Aorta (tissue), 5 donors: ENCODE data around the gene PDE8A. TPM values are rescaled to one million over a fixed set of nuclear protein-coding genes. Genes with fewer than 3 reads are reported as not detected.

Experiments
- ATAC-seq: fragments of 200-7000 bp; cut with Tn5 transposase; one replicate; pipeline ENCODE4 v1.9.1; 2022; ENCODE audit warnings: moderate library complexity; ENCODE audit not compliant: low FRiP score
- DNase-seq, 2 donors: peaks; one replicate each; pipeline ENCODE4 v3.0.0-alpha.2; 2020
- H3K27ac ChIP-seq, 2 donors: one replicate each; pipeline ENCODE4 v1.5.1; 2013; ENCODE audit warnings: low read length in 2 of 2, mild to moderate bottlenecking in 2 of 2, moderate library complexity in 2 of 2, control low read depth in 1 of 2, inconsistent platforms in 1 of 2, low read depth in 1 of 2
- H3K27me3 ChIP-seq, 2 donors: one replicate each; pipeline ENCODE4 v1.6.1; 2013; ENCODE audit warnings: control low read depth in 1 of 2, low read length in 1 of 2, mild to moderate bottlenecking in 1 of 2, moderate library complexity in 1 of 2; ENCODE audit not compliant: insufficient read depth in 2 of 2, control insufficient read depth in 1 of 2
- H3K36me3 ChIP-seq, 2 donors: one replicate each; pipeline ENCODE4 v1.6.1; 2013; ENCODE audit warnings: control low read depth in 1 of 2, low read length in 1 of 2, mild to moderate bottlenecking in 1 of 2; ENCODE audit not compliant: insufficient read depth in 2 of 2, control insufficient read depth in 1 of 2
- H3K4me1 ChIP-seq, 2 donors: one replicate each; pipeline ENCODE4 v1.6.1; 2013; ENCODE audit warnings: low read length in 2 of 2, control low read depth in 1 of 2, mild to moderate bottlenecking in 1 of 2, moderate library complexity in 1 of 2; ENCODE audit not compliant: insufficient read depth in 2 of 2, control insufficient read depth in 1 of 2
- H3K4me3 ChIP-seq, 2 donors: one replicate each; pipeline ENCODE4 v1.5.1; 2013; ENCODE audit warnings: low read length in 2 of 2, control low read depth in 1 of 2, mild to moderate bottlenecking in 1 of 2
- H3K9me3 ChIP-seq: one replicate; pipeline ENCODE4 v1.6.1; 2013; ENCODE audit warnings: mild to moderate bottlenecking, low read length; ENCODE audit not compliant: control insufficient read depth
- WGBS, 2 donors: extraction: QIAGEN DNeasy Blood & Tissue Kit; methylation state at CpG; one replicate each; pipeline ENCODE4 v1.1.7; 2013; 5-methylcytosine and 5-hydroxymethylcytosine counted together
- intact Hi-C, 2 donors: fragments of 100-400 bp; cut with DNase I; formaldehyde crosslinking; loops; one replicate each; pipeline versions ENCODE4 v1.14.2 to v1.15.0; 2022
- polyA plus RNA-seq, 2 donors: library from polyadenylated mRNA; stranded (reverse); fragments of 200-250 nt; gene quantifications; one replicate each; pipeline ENCODE4 v1.2.3, GENCODE V29; 2013
- total RNA-seq, 2 donors: library from RNA; stranded (reverse); fragmentation: NEBNext Ultra II Directional; extraction: Animal tissue kit (Norgen Biotek cat#: 25700); gene quantifications; one replicate each; pipeline ENCODE4 v1.2.1, GENCODE V29; 2021
- donor health status: healthy with polysubstance abuse.
- donor health status: Bipolar disorder and iron deficiency.
- donor health status: DM: no; HTN: no; CAD: no.
- donor health status: DM: no; HTN: no; CAD: no.
- donor health status: DM: yes; HTN: yes; CAD: no.

Gene PDE8A
- total and polyA plus RNA-seq, 4 donors: 8.5 to 71.1 (median 46.6) TPM

- H3K4me3 ChIP-seq: no peak overlapping the region
- no peaks in the 10 kb centered on the region for H3K27me3 ChIP-seq
- no peak overlapping the region for H3K27ac ChIP-seq
- intact Hi-C loops: loop anchor here (5.0 to 10.0 kb wide), 3 partner anchors 65 to 463 kb away; partner anchors contain the start of gene PDE8A (in 1 of the 2)
- no peaks in the 10 kb centered on the region for H3K9me3 ChIP-seq
- DNase-seq (no peak), ATAC-seq (no peak)
- no peaks in the 10 kb centered on the region for H3K4me1 ChIP-seq
- no peaks in the 10 kb centered on the region for H3K36me3 ChIP-seq
Observed at GRCh38 chr15:85049805-85050204, 68.1 kb downstream of the PDE8A start.

- Histone ChIP-seq H3K27me3 (no peaks in the 10 kb centered on the region), H3K4me3 (no peak overlapping the region), H3K36me3 (no peaks in the 10 kb centered on the region), H3K9me3 (no peaks in the 10 kb centered on the region), H3K27ac (no peak overlapping the region), H3K4me1 (no peaks in the 10 kb centered on the region)
- WGBS, 2 donors: 49 to 74% methylated on average over 2 of the region's 2 CpGs
- no peak for DNase-seq
- intact Hi-C loops: no loop called here
- no peak for ATAC-seq
Observed at GRCh38 chr15:85059734-85060133, 78.1 kb downstream of the PDE8A start.

- DNase-seq: no peak
- Histone ChIP-seq H3K4me3 (no peak overlapping the region), H3K36me3 (no peaks in the 10 kb centered on the region), H3K27ac (no peak overlapping the region), H3K9me3 (no peaks in the 10 kb centered on the region), H3K4me1 (no peaks in the 10 kb centered on the region), H3K27me3 (no peaks in the 10 kb centered on the region)
- WGBS, 2 donors: 82 to 86% methylated on average over 2 of the region's 2 CpGs
- no peak for ATAC-seq
- intact Hi-C loops: no loop called here
Observed at GRCh38 chr15:85062560-85062959, 80.9 kb downstream of the PDE8A start.

GRCh38 chr15:85063088-85063487 lies 81.4 kb downstream of the PDE8A start:
- WGBS, 2 donors: 92 to 96% methylated on average over 2 of the region's 2 CpGs
- H3K36me3 ChIP-seq: peaks cover 0 to 3% of the 10 kb centered on the region in 2 donors
- no peaks in the 10 kb centered on the region for H3K27me3 ChIP-seq
- no peaks in the 10 kb centered on the region for H3K9me3 ChIP-seq
- no peak overlapping the region for H3K4me3 ChIP-seq
- no peaks in the 10 kb centered on the region for H3K4me1 ChIP-seq
- ATAC-seq: no peak
- no peak overlapping the region for H3K27ac ChIP-seq
- DNase-seq: no peak
- intact Hi-C loops: no loop called here

- no peak for ATAC-seq
Observed at GRCh38 chr15:85063522-85064079, 81.9 kb downstream of the PDE8A start.

GRCh38 chr15:85064710-85065109 lies 83.1 kb downstream of the PDE8A start:
- 96 to 100% methylated on average over 1 of the region's 1 CpG for WGBS, 2 donors

More at GRCh38 chr15:85063522-85064079, 81.9 kb downstream of the PDE8A start:
- DNase-seq: no peak
- H3K9me3 ChIP-seq: no peaks in the 10 kb centered on the region
- no peaks in the 10 kb centered on the region for H3K4me1 ChIP-seq
- H3K4me3 ChIP-seq: no peak overlapping the region
- intact Hi-C loops: no loop called here
- 97 to 100% methylated on average over 1 of the region's 1 CpG for WGBS, 2 donors
- peaks cover 0 to 3% of the 10 kb centered on the region in 2 donors for H3K36me3 ChIP-seq
- no peak overlapping the region for H3K27ac ChIP-seq
- no peaks in the 10 kb centered on the region for H3K27me3 ChIP-seq

GRCh38 chr15:85071061-85071460 lies 89.4 kb downstream of the PDE8A start:
- peaks cover 0 to 10% of the 10 kb centered on the region in 2 donors for H3K36me3 ChIP-seq
- intact Hi-C loops: no loop called here
- DNase-seq: no peak
- no peaks in the 10 kb centered on the region for H3K9me3 ChIP-seq
- no peaks in the 10 kb centered on the region for H3K27me3 ChIP-seq
- ATAC-seq: no peak
- H3K27ac ChIP-seq: no peak overlapping the region
- H3K4me1 ChIP-seq: no peaks in the 10 kb centered on the region
- WGBS, 2 donors: 92 to 98% methylated on average over 2 of the region's 2 CpGs
- H3K4me3 ChIP-seq: no peak overlapping the region

More at GRCh38 chr15:85064710-85065109, 83.1 kb downstream of the PDE8A start:
- no peak overlapping the region for H3K27ac ChIP-seq
- DNase-seq (no peak), ATAC-seq (no peak)
- no peaks in the 10 kb centered on the region for H3K4me1 ChIP-seq
- peaks cover 0 to 5% of the 10 kb centered on the region in 2 donors for H3K36me3 ChIP-seq
- H3K4me3 ChIP-seq: no peak overlapping the region
- H3K9me3 ChIP-seq: no peaks in the 10 kb centered on the region
- intact Hi-C loops: no loop called here
- H3K27me3 ChIP-seq: no peaks in the 10 kb centered on the region

GRCh38 chr15:85071504-85071903 lies 89.8 kb downstream of the PDE8A start:
- H3K4me3 ChIP-seq: no peak overlapping the region
- H3K36me3 ChIP-seq: peaks cover 0 to 10% of the 10 kb centered on the region in 2 donors
- DNase-seq (no peak), ATAC-seq (no peak)
- H3K4me1 ChIP-seq: no peaks in the 10 kb centered on the region
- WGBS, 2 donors: 93 to 94% methylated on average over 4 of the region's 4 CpGs
- intact Hi-C loops: no loop called here
- H3K9me3 ChIP-seq: no peaks in the 10 kb centered on the region
- H3K27ac ChIP-seq: no peak overlapping the region
- no peaks in the 10 kb centered on the region for H3K27me3 ChIP-seq

GRCh38 chr15:85072917-85073316 lies 91.3 kb downstream of the PDE8A start:
- Histone ChIP-seq H3K27me3 (no peaks in the 10 kb centered on the region), H3K9me3 (no peaks in the 10 kb centered on the region), H3K36me3 (peaks cover 0 to 7% of the 10 kb centered on the region in 2 donors), H3K4me1 (no peaks in the 10 kb centered on the region), H3K4me3 (no peak overlapping the region), H3K27ac (no peak overlapping the region)
- ATAC-seq (no peak), DNase-seq (no peak)
- intact Hi-C loops: no loop called here
- 92 to 93% methylated on average over 4 of the region's 4 CpGs for WGBS, 2 donors
